B cell (primary cell): Measurements from ENCODE around the gene PDXP.

ENCODE experiments used
- EZH2 ChIP-seq: IDR thresholded peaks from 2 replicates; pipeline ENCODE4 v1.6.1; 2012; ENCODE audit warnings: borderline replicate concordance, low read depth, mild to moderate bottlenecking, moderate library complexity, low read length; ENCODE audit not compliant: insufficient read depth, poor library complexity, severe bottlenecking
- TF ChIP-seq, protein P1 (sequence below): fragments of 200-600 bp; IDR thresholded peaks from one replicate; pipeline ENCODE4 v1.8.0; 2022; ENCODE audit warnings: antibody characterized with exemption, mild to moderate bottlenecking

DNA sequence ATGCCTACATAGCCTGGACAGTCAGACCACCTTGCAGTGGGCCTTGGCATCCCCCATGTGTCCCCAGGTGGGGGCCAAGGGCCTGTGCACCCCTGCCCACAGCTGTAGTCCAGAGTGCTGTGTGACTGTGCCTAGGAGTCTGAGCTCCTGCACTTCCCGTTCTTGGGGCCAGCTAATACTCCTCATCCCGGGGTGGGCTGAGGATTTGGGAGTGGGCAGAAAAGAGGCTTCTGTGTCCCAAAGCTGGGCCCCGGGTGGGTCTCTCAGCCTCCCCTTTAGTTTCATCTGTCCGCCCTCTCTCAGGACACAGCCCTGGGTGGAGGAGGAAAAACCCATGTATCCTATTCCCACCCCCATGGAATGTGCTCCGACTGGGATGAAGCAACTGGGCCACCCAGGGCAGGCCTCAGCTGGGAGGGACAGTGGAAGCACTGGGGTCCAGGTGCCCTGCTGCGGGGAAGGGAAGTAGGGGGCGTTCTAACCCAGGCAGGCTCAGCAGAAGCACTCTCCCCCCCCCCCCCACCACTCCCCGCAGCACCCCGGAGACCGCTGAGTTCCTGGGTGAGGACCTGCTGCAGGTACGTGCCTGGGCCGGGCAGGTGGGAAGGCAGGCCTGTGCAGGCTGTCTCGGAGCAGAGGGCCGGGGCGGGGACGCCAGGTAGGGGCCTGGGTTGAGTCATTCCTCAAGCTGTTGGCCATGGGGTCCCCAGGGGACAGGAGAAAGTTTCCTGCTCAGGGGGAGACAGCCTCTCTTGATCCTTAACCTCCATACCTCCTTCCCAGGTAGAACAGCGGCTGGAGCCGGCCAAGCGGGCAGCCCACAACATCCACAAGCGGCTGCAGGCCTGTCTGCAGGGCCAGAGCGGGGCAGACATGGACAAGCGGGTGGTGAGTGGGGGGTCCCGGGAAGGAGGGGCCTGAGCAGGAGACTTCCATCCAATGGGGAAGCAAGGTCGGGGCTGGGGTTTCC lies 17.6 kb upstream of the PDXP start:
- TF ChIP-seq, protein P1, sequence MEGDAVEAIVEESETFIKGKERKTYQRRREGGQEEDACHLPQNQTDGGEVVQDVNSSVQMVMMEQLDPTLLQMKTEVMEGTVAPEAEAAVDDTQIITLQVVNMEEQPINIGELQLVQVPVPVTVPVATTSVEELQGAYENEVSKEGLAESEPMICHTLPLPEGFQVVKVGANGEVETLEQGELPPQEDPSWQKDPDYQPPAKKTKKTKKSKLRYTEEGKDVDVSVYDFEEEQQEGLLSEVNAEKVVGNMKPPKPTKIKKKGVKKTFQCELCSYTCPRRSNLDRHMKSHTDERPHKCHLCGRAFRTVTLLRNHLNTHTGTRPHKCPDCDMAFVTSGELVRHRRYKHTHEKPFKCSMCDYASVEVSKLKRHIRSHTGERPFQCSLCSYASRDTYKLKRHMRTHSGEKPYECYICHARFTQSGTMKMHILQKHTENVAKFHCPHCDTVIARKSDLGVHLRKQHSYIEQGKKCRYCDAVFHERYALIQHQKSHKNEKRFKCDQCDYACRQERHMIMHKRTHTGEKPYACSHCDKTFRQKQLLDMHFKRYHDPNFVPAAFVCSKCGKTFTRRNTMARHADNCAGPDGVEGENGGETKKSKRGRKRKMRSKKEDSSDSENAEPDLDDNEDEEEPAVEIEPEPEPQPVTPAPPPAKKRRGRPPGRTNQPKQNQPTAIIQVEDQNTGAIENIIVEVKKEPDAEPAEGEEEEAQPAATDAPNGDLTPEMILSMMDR = no peak
- no peak for TF ChIP-seq EZH2
